Measurements from ENCODE around the gene PIAS2.

DNA sequence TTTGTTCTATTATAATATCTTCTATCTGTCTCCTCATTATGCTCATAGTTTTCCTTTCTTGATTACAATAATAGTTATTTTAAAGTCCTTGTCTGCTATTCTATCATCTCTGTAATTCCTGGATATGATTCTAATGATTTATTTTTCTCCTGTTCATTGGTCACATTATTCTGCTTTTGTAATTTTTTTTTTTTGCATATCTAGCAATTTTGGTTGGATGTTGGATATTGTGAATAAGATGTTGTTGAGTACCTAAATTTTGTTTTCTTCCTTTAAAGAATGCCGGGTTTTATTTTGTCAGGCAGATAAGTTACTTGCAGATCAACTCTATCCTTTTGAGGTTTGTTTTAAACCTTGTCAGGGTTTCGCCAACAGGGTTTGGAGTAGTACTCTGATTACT is 25.3 kb upstream of the PIAS2 start:
- TF ChIP-seq, protein P1, sequence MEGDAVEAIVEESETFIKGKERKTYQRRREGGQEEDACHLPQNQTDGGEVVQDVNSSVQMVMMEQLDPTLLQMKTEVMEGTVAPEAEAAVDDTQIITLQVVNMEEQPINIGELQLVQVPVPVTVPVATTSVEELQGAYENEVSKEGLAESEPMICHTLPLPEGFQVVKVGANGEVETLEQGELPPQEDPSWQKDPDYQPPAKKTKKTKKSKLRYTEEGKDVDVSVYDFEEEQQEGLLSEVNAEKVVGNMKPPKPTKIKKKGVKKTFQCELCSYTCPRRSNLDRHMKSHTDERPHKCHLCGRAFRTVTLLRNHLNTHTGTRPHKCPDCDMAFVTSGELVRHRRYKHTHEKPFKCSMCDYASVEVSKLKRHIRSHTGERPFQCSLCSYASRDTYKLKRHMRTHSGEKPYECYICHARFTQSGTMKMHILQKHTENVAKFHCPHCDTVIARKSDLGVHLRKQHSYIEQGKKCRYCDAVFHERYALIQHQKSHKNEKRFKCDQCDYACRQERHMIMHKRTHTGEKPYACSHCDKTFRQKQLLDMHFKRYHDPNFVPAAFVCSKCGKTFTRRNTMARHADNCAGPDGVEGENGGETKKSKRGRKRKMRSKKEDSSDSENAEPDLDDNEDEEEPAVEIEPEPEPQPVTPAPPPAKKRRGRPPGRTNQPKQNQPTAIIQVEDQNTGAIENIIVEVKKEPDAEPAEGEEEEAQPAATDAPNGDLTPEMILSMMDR (optimal IDR thresholded peaks at IDR 0.05 in 1 of 3, IDR thresholded peaks at IDR 0.05 in 1 of 3, conservative IDR thresholded peaks at IDR 0.05 in 1 of 3; ENCODE audit: extremely low read depth in 1 of 3, insufficient read depth in 2 of 3, low read length in 3 of 3): no peak
- no peak for TF ChIP-seq EZH2 (IDR thresholded peaks at IDR 0.05; ENCODE audit: low read length)

Measured in keratinocyte (primary cell).